Endothelial cell of umbilical vein (primary cell): ENCODE data around the gene AMZ1.

Experiments
- CTCF ChIP-seq, 2 donors: IDR thresholded peaks; 1 replicate in 1 of 2; 2 replicates in 1 of 2; pipeline ENCODE4 v1.5.1; 2011; ENCODE audit warnings: low read length in 2 of 2, mild to moderate bottlenecking in 2 of 2, moderate library complexity in 2 of 2, control low read depth in 1 of 2, inconsistent platforms in 1 of 2, low read depth in 1 of 2; ENCODE audit not compliant: insufficient read depth in 1 of 2; ENCODE audit errors: extremely low read depth in 1 of 2
- EZH2 ChIP-seq: IDR thresholded peaks from 2 replicates; pipeline ENCODE4 v1.6.1; 2012; ENCODE audit warnings: borderline replicate concordance, low read depth, mild to moderate bottlenecking, moderate library complexity, low read length, inconsistent platforms; ENCODE audit not compliant: severe bottlenecking

GRCh38 chr7:2651336-2651735 lies 36.7 kb upstream of the AMZ1 start:
- TF ChIP-seq CTCF (IDR thresholded peaks at IDR 0.05; ENCODE audit: extremely low read depth in 1 of 2, insufficient read depth in 1 of 2, low read depth in 1 of 2, low read length in 2 of 2): peak in 1 of 2 donors; percentile 22
- TF ChIP-seq EZH2: no peak
